Lower lobe of right lung (tissue), 2 donors: Measurements from ENCODE around the gene TMEM219. TPM values are rescaled to one million over a fixed set of nuclear protein-coding genes. Genes with fewer than 3 reads are reported as not detected.

Experiments
- ATAC-seq, 2 donors: fragments of 200-7000 bp; cut with Tn5 transposase; one replicate each; pipeline ENCODE4 v1.9.1; 2020 to 2022; ENCODE audit warnings: mild to moderate bottlenecking in 2 of 2, moderate library complexity in 2 of 2
- DNase-seq: peaks from one replicate; pipeline ENCODE4 v3.0.0-alpha.2; 2020
- H3K27ac ChIP-seq: fragments of 200-600 bp; one replicate; pipeline ENCODE4 v1.8.0; 2022
- H3K27me3 ChIP-seq: fragments of 200-600 bp; one replicate; pipeline ENCODE4 v1.8.0; 2022; ENCODE audit warnings: low read depth
- H3K36me3 ChIP-seq: fragments of 200-600 bp; one replicate; pipeline ENCODE4 v1.8.0; 2022; ENCODE audit warnings: mild to moderate bottlenecking
- H3K4me1 ChIP-seq: fragments of 200-600 bp; one replicate; pipeline ENCODE4 v1.8.0; 2022
- H3K4me3 ChIP-seq: fragments of 200-600 bp; one replicate; pipeline ENCODE4 v1.8.0; 2022; ENCODE audit warnings: mild to moderate bottlenecking
- H3K9me3 ChIP-seq: fragments of 200-600 bp; one replicate; pipeline ENCODE4 v1.8.0; 2022
- CTCF ChIP-seq: fragments of 200-600 bp; IDR thresholded peaks from one replicate; pipeline ENCODE4 v1.8.0; 2022; ENCODE audit warnings: antibody characterized with exemption, mild to moderate bottlenecking
- intact Hi-C: fragments of 100-400 bp; cut with DNase I; formaldehyde crosslinking; loops from one replicate; pipeline ENCODE4 v1.11.0; 2022
- total RNA-seq: library from RNA; stranded (reverse); fragmentation: NEBNext Ultra II Directional; extraction: Animal tissue kit (Norgen Biotek cat#: 25700); gene quantifications from one replicate; pipeline ENCODE4 v1.2.1, GENCODE V29; 2021
- donor health status: DM: no; HTN: yes; CAD: no; lungs with severe emphysema.

TMEM219 gene
- total RNA-seq, 1 donor from 2014 or later: 148 TPM

- peaks cover 34% of the 10 kb centered on the region for H3K4me1 ChIP-seq
- H3K4me3 ChIP-seq: peak overlapping the region; percentile 83
- no peaks in the 10 kb centered on the region for H3K27me3 ChIP-seq
- DNase-seq: peak; percentile 25
- intact Hi-C loops: no loop called here
- TF ChIP-seq CTCF: no peak
- no peak for ATAC-seq
- no peaks in the 10 kb centered on the region for H3K9me3 ChIP-seq
- peak overlapping the region; percentile 96 for H3K27ac ChIP-seq
- peaks cover 37% of the 10 kb centered on the region for H3K36me3 ChIP-seq
Measured at GRCh38 chr16:29996766-29997250, 34.9 kb downstream of the TMEM219 start.

- Histone ChIP-seq H3K27ac (no peak overlapping the region), H3K27me3 (no peaks in the 10 kb centered on the region), H3K36me3 (peaks cover 23% of the 10 kb centered on the region), H3K4me1 (peaks cover 12% of the 10 kb centered on the region), H3K9me3 (no peaks in the 10 kb centered on the region), H3K4me3 (no peak overlapping the region)
- no peak for ATAC-seq
- intact Hi-C loops: no loop called here
- no peak for DNase-seq
- TF ChIP-seq CTCF: no peak
Measured at GRCh38 chr16:29999605-30000004, 37.7 kb downstream of the TMEM219 start.

- no peaks in the 10 kb centered on the region for H3K27me3 ChIP-seq
- ATAC-seq (no peak), DNase-seq (peak; percentile 33)
- peaks cover 12% of the 10 kb centered on the region for H3K4me1 ChIP-seq
- H3K4me3 ChIP-seq: no peak overlapping the region
- intact Hi-C loops: no loop called here
- no peaks in the 10 kb centered on the region for H3K9me3 ChIP-seq
- no peak for TF ChIP-seq CTCF
- peaks cover 23% of the 10 kb centered on the region for H3K36me3 ChIP-seq
- H3K27ac ChIP-seq: no peak overlapping the region
Measured at GRCh38 chr16:30000735-30001631, 39.1 kb downstream of the TMEM219 start.

GRCh38 chr16:30002614-30003346 is 40.9 kb downstream of the TMEM219 start:
- H3K4me1 ChIP-seq: peaks cover 4% of the 10 kb centered on the region
- intact Hi-C loops: no loop called here
- no peak overlapping the region for H3K27ac ChIP-seq
- no peaks in the 10 kb centered on the region for H3K9me3 ChIP-seq
- H3K36me3 ChIP-seq: peaks cover 23% of the 10 kb centered on the region
- no peaks in the 10 kb centered on the region for H3K27me3 ChIP-seq
- TF ChIP-seq CTCF: no peak
- no peak overlapping the region for H3K4me3 ChIP-seq
- ATAC-seq (no peak), DNase-seq (no peak)

GRCh38 chr16:30003670-30004423 is 42.0 kb downstream of the TMEM219 start:
- H3K36me3 ChIP-seq: peaks cover 23% of the 10 kb centered on the region
- no peak for ATAC-seq
- H3K27me3 ChIP-seq: peaks cover 3% of the 10 kb centered on the region
- no peak for DNase-seq
- H3K4me3 ChIP-seq: no peak overlapping the region
- intact Hi-C loops: no loop called here
- no peak for TF ChIP-seq CTCF
- no peaks in the 10 kb centered on the region for H3K9me3 ChIP-seq
- peaks cover 4% of the 10 kb centered on the region for H3K4me1 ChIP-seq
- H3K27ac ChIP-seq: no peak overlapping the region
